GM12878 (cell line): ENCODE data around the gene ZXDC. TPM values are rescaled to one million over a fixed set of nuclear protein-coding genes. Genes with fewer than 3 reads are reported as not detected.

Source experiments
- ATAC-seq: fragments of 200-7000 bp; cut with Tn5 transposase; 3 replicates; pipeline ENCODE4 v1.9.1; 2020; ENCODE audit warnings: mild to moderate bottlenecking, moderate library complexity
- BruUV-seq: library from RNA; stranded (reverse); fragments of 400-500 nt; replicated peaks from 2 replicates; lab custom pipeline; 2021; lab: Mats Ljungman, UMichigan
- CTCF ChIA-PET: fragments of 300-600 bp; sonication (Branson Sonifier 250); formaldehyde crosslinking; extraction: SDS; loops from one replicate; lab custom pipeline; 2021; ENCODE audit warnings: inconsistent platforms; lab: Yijun Ruan, JAX
- POLR2A ChIA-PET: fragments of 350-600 bp; formaldehyde crosslinking; extraction: SDS; loops from one replicate; lab custom pipeline; 2021; ENCODE audit warnings: inconsistent platforms; lab: Charles Lee
- RAD21 ChIA-PET: fragments of 300-600 bp; sonication (Branson Sonifier 250); formaldehyde crosslinking; loops from one replicate; lab custom pipeline; 2023; ENCODE audit warnings: antibody characterized with exemption; ENCODE audit not compliant: unreplicated experiment; lab: Charles Lee
- SMC1A ChIA-PET: fragments of 300-600 bp; sonication (Branson Sonifier 250); formaldehyde crosslinking; loops from one replicate; lab custom pipeline; 2023; ENCODE audit not compliant: unreplicated experiment, uncharacterized antibody; lab: Charles Lee
- DNase-seq: peaks from one replicate; pipeline ENCODE4 v3.0.0-alpha.2; 2011; ENCODE audit warnings: low read depth, low spot score
- FAIRE-seq: peaks from 3 replicates; lab custom pipeline; 2011; peaks lifted over from hg19 to GRCh38; lab: Jason Lieb, UNC
- H2AFZ ChIP-seq: 2 replicates; pipeline ENCODE4 v1.6.0; 2011; ENCODE audit warnings: low read depth, low read length, control low read depth; ENCODE audit not compliant: control insufficient read depth
- H3K27ac ChIP-seq: 2 replicates; pipeline ENCODE4 v1.5.1; 2011; ENCODE audit warnings: control low read depth; ENCODE audit not compliant: control insufficient read depth, insufficient read depth
- H3K27me3 ChIP-seq, 2 experiments: replicated peaks in 1 of 2; 2 replicates each; pipeline versions ENCODE4 v1.6.0 to v1.6.1; 2011; ENCODE audit warnings: low read length in 1 of 2; ENCODE audit not compliant: control insufficient read depth in 2 of 2, insufficient read depth in 2 of 2
- H3K36me3 ChIP-seq, 2 experiments: 2 replicates each; pipeline ENCODE4 v1.5.1; 2011; ENCODE audit warnings: low read length in 1 of 2; ENCODE audit not compliant: control insufficient read depth in 2 of 2, insufficient read depth in 2 of 2
- H3K4me1 ChIP-seq: 2 replicates; pipeline ENCODE4 v1.6.1; 2011; ENCODE audit warnings: mild to moderate bottlenecking, low read length, moderate library complexity, mixed read lengths; ENCODE audit not compliant: control insufficient read depth, insufficient read depth
- H3K4me2 ChIP-seq: 2 replicates; pipeline ENCODE4 v1.6.0; 2011; ENCODE audit warnings: control low read depth; ENCODE audit not compliant: control insufficient read depth, insufficient read depth
- H3K4me3 ChIP-seq: fragments of 200-600 bp; sonication (generic); 2 replicates; pipeline ENCODE4 v1.5.1; 2016
- H3K79me2 ChIP-seq: 2 replicates; pipeline ENCODE4 v1.6.0; 2011; ENCODE audit warnings: low read length; ENCODE audit not compliant: control insufficient read depth, insufficient read depth
- H3K9ac ChIP-seq: 2 replicates; pipeline ENCODE4 v1.8.0; 2011; ENCODE audit warnings: low read length, control low read depth, mixed read lengths; ENCODE audit not compliant: control insufficient read depth, insufficient read depth
- H3K9me3 ChIP-seq: replicated peaks from 3 replicates; pipeline ENCODE4 v1.5.1; 2011; ENCODE audit warnings: mild to moderate bottlenecking, low read length; ENCODE audit not compliant: control insufficient read depth, insufficient read depth
- H4K20me1 ChIP-seq: 2 replicates; pipeline ENCODE4 v1.6.0; 2011; ENCODE audit not compliant: control insufficient read depth, insufficient read depth
- EED ChIP-seq: sonication (generic); IDR thresholded peaks from 2 replicates; pipeline ENCODE4 v1.6.1; 2016; ENCODE audit warnings: antibody characterized with exemption, low read depth
- POLR2A ChIP-seq: IDR thresholded peaks from 2 replicates; pipeline ENCODE4 v1.6.1; 2011; ENCODE audit warnings: low read depth, mild to moderate bottlenecking, low read length
- RAD21 ChIP-seq: IDR thresholded peaks from 2 replicates; pipeline ENCODE4 v1.6.1; 2011; ENCODE audit warnings: mild to moderate bottlenecking, low read depth, low read length, moderate library complexity; ENCODE audit not compliant: insufficient read depth
- SIN3A ChIP-seq: IDR thresholded peaks from 2 replicates; pipeline ENCODE4 v1.6.1; 2012; ENCODE audit warnings: low read depth, low read length, improper control_type of control experiment
- WRNIP1 ChIP-seq: IDR thresholded peaks from 2 replicates; pipeline ENCODE4 v1.6.1; 2011; ENCODE audit warnings: low read depth, low read length, improper control_type of control experiment, borderline replicate concordance
- WGBS: methylation state at CpG from one replicate; pipeline ENCODE4 v1.1.6; 2016; ENCODE audit warnings: low lambda C conversion rate; ENCODE audit not compliant: insufficient replicate concordance, insufficient coverage; ENCODE audit errors: missing lambda C conversion rate; 5-methylcytosine and 5-hydroxymethylcytosine counted together
- in situ Hi-C: fragments of 300-500 bp; cut with MboI; formaldehyde crosslinking; loops from 9 replicates; pipeline ENCODE4 v1.14.3; 2018; ENCODE audit warnings: mixed read lengths
- intact Hi-C: fragments of 100-400 bp; cut with micrococcal nuclease; formaldehyde crosslinking; loops from one replicate; pipeline ENCODE4 v1.14.2; 2022; ENCODE audit not compliant: unreplicated experiment
- polyA plus RNA-seq, 11 experiments: library from polyadenylated mRNA; depleted of rRNA in 4 of 11; unstranded in 6 of 11; stranded (reverse) in 5 of 11; fragments of >200 nt; fragmentation: Nextera tagmentation in 4 of 11; fragmentation: Illumina TruSeq in 1 of 11; extraction: Ambion mirVana in 4 of 11; extraction: Trizol in 1 of 11; gene quantifications; 1 replicate in 1 of 11; 2 replicates in 10 of 11; pipeline versions ENCODE4 v1.2.1 to v1.2.3, GENCODE V29; 2011 to 2016; ENCODE audit warnings: inconsistent platforms in 2 of 11, missing spikeins in 2 of 11, low read depth in 1 of 11
- total RNA-seq, 4 experiments: library from RNA; depleted of rRNA in 3 of 4; stranded (reverse); fragments of >200 nt in 3 of 4; fragmentation: Illumina TruSeq in 1 of 4; extraction: Trizol in 1 of 4; gene quantifications; 2 replicates each; pipeline versions ENCODE4 v1.2.1 to v1.2.3, GENCODE V29; 2013 to 2021
- TF ChIP-seq, protein P1 (sequence below): IDR thresholded peaks from 2 replicates; pipeline ENCODE4 v1.6.1; 2012; ENCODE audit warnings: low read depth, low read length, improper control_type of control experiment
- TF ChIP-seq, protein P2 (sequence below): IDR thresholded peaks from 2 replicates; pipeline ENCODE4 v1.6.1; 2011; ENCODE audit warnings: borderline replicate concordance, low read depth, mild to moderate bottlenecking, moderate library complexity, low read length; ENCODE audit not compliant: insufficient read depth, poor library complexity, severe bottlenecking

ZXDC gene
- total and polyA plus RNA-seq, 10 of the 15 experiments (the other 5 are each of a cell fraction or from before 2014, with no cell fraction given): 0.72 to 15.3 (median 8.5) TPM

DNA sequence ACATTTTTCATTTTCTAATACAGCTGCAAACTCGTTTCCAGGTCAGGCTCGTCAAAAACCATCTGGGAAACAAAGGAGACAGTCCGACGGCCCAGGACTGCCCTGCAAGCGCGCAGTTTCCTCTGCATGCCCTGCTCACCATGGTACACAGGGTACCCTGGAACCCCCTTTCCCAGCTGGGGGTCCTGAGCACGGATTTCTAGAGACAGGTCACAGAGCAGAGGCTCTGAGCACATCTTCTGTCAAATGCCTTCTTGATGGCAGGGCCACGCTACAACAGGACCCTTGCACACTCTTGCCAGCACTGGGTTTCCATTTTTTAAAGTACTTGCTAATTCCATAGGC, 8.1 kb downstream of the ZXDC start:
- Histone ChIP-seq H3K4me3 (no peak overlapping the region), H3K4me1 (peaks cover 3% of the 10 kb centered on the region; the same call in 1 of the 2 replicates), H3K4me2 (no peak overlapping the region), H3K36me3 (peaks cover 24 to 31% of the 10 kb centered on the region in 2 experiments), H3K27me3 (no peaks in the 10 kb centered on the region), H3K27ac (no peak overlapping the region), H3K79me2 (peaks cover 6% of the 10 kb centered on the region), H2AFZ (no peak overlapping the region), H3K9ac (no peak overlapping the region), H4K20me1 (peaks cover 3% of the 10 kb centered on the region; the same call in 1 of the 2 replicates), H3K9me3 (no peaks in the 10 kb centered on the region)
- TF ChIP-seq SIN3A (no peak), EED (no peak), POLR2A (no peak), RAD21 (no peak), WRNIP1 (no peak)
- TF ChIP-seq, protein P1, sequence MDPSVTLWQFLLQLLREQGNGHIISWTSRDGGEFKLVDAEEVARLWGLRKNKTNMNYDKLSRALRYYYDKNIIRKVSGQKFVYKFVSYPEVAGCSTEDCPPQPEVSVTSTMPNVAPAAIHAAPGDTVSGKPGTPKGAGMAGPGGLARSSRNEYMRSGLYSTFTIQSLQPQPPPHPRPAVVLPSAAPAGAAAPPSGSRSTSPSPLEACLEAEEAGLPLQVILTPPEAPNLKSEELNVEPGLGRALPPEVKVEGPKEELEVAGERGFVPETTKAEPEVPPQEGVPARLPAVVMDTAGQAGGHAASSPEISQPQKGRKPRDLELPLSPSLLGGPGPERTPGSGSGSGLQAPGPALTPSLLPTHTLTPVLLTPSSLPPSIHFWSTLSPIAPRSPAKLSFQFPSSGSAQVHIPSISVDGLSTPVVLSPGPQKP: no peak
- TF ChIP-seq, protein P2, sequence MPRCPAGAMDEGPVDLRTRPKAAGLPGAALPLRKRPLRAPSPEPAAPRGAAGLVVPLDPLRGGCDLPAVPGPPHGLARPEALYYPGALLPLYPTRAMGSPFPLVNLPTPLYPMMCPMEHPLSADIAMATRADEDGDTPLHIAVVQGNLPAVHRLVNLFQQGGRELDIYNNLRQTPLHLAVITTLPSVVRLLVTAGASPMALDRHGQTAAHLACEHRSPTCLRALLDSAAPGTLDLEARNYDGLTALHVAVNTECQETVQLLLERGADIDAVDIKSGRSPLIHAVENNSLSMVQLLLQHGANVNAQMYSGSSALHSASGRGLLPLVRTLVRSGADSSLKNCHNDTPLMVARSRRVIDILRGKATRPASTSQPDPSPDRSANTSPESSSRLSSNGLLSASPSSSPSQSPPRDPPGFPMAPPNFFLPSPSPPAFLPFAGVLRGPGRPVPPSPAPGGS: no peak
- POLR2A ChIA-PET: no interaction called here
- FAIRE-seq (no peak), DNase-seq (no peak), ATAC-seq (no peak)
- RAD21 ChIA-PET: no interaction called here
- intact Hi-C loops: no loop called here
- CTCF ChIA-PET: no interaction called here
- SMC1A ChIA-PET: no interaction called here
- in situ Hi-C loops: no loop called here
- no TSS peak for BruUV-seq
- WGBS: 84% methylated on average over 8 of the region's 8 CpGs
